T-helper 2 cell treated with Interferon-gamma antibody and Interleukin-4, amounts not matched to agents 100 ng/mL and 5 ng/mL, for 36 hours (primary cell): ENCODE results near the gene KAT6B. TPM values are rescaled to one million over a fixed set of nuclear protein-coding genes. Genes with fewer than 3 reads are reported as not detected.

Experiments used
- intact Hi-C: fragments of 100-400 bp; cut with micrococcal nuclease; formaldehyde crosslinking; loops from one replicate; pipeline ENCODE4 v1.15.1; 2023
- total RNA-seq: library from RNA; stranded (reverse); gene quantifications from 2 replicates; pipeline ENCODE4 v1.2.3, GENCODE V29; 2022

The KAT6B gene
- total RNA-seq, 1 donor from 2014 or later: 29.9 TPM

DNA sequence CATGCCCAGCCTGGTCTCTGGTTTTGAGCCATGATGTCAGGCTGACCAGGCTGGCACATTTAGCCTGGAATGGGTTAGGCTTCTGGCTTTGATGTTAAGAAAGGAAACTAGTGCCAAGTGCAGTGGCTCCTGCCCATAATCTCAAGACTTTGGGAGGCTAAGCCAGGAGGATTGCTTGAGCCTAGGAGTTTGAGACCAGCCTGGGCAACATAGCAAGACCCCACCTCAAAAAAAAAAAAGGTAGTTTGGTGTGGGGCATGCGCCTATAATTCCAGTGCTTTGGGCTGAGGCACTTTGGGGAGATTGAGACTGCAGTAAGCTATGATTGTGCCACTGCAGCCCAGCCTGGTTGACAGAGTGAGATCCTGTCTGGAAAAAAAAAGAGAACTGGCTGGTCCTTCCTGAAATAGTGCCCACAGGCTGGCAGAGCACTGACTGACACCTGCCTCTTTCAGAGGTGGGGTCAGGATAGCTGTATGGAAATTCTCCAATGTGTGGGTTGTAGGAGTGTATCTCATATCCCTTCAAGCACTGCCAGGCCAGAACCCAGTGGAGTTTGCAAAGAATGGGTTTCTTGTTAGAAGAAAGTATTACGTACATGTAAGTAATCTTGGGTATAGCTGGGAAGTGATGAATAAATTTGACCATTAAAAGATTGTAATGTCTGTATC is 61.3 kb downstream of the KAT6B start:
- intact Hi-C loops: no loop called here

DNA sequence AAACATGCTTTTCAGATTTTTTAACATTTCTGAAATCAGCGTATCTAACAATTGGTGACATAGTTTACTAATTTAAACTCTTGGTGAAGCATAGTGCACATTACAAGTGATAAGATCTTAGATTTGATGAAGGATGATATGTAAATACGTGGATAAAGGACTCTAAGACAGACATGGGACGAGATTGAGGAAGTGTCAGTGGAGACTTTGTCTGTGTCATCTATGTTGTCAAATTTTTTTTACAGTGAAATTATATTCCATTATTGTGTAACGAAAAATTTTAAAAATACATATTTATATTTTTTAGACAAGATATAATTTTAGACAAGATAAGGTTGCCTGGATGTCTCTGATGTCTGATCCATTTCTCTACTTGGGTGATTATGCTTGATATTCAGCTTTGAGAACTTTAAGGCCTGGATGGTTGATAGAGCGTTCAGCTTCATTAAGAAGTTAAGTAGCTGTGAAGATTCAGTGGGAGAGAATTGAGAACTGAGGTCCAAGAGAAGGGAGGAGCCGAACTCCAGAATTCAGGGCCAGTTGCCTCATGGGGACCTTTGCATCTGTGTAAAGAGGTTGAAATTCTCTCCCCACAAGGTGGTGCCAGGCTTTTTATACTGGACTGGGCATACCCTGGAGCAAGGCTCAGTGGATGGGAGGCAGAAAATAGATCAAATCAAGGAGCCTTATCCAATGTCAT is 62.7 kb downstream of the KAT6B start:
- intact Hi-C loops: no loop called here

DNA sequence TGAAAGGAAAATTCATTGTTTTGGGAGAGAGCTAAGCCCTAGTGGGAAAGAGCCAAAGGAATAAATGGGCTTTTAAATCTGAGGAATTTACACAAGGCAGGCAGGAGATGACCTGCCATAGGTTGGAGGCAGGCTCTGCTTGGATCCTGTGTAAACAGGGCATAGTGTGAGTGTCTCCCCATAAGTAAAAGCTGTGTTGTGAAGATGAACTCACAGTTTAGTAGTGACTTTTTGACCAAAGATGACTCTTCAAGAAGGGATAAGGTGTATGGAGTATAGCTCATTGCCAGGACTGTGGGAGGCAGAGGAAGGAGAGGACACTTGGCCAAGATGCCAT is 63.2 kb downstream of the KAT6B start:
- intact Hi-C loops: no loop called here

DNA sequence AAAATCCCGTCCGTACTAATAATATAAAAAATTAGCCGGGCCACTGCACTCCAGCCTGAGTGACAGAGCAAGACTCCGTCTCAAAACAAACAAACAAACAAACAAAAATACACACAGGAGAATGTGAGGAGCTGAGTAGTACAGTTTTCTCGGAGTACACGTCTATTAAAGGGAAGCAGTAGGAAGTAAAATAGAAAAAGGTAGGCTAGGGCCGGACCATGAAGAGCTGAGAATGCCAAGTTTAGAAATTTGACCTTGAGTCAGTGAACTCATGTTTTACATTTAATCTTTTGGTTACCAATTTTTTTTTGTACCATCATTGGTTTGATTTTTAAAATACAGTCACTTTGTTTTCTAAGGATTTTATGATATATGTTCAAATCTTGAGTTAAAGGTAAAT is 64.1 kb downstream of the KAT6B start:
- intact Hi-C loops: loop anchor here (10.0 kb wide), 1 partner anchor 344 kb away; the partner anchor contains the start of gene COMTD1

GRCh38 chr10:74891053-74891452 is 64.7 kb downstream of the KAT6B start:
- intact Hi-C loops: loop anchor here (10.0 kb wide), 1 partner anchor 344 kb away; the partner anchor contains the start of gene COMTD1

DNA sequence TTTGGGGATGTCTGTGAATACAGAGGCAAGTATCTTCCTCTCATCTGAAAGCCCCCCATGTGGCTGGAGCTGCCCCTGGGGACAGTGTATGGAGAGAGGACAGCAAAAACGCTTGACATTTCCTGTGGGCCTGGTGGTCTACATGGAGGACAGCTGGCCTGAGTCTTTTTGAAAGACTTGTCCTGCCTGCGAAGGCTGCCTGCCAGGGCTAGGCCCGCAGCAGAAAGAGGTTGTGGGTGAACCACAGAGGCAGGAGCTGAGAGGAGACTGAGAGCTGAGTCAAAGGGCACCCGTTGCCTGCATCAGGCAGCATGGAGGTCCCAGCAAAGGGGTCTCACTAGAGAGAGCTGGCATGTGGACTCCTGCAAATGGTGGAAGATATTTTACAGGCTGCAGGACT is 66.4 kb downstream of the KAT6B start:
- intact Hi-C loops: loop anchor here (10.0 kb wide), 1 partner anchor 342 kb away; the partner anchor contains the start of gene COMTD1

GRCh38 chr10:74893329-74893728 is 66.9 kb downstream of the KAT6B start:
- intact Hi-C loops: loop anchor here (10.0 kb wide), 1 partner anchor 341 kb away; the partner anchor contains the start of gene COMTD1

DNA sequence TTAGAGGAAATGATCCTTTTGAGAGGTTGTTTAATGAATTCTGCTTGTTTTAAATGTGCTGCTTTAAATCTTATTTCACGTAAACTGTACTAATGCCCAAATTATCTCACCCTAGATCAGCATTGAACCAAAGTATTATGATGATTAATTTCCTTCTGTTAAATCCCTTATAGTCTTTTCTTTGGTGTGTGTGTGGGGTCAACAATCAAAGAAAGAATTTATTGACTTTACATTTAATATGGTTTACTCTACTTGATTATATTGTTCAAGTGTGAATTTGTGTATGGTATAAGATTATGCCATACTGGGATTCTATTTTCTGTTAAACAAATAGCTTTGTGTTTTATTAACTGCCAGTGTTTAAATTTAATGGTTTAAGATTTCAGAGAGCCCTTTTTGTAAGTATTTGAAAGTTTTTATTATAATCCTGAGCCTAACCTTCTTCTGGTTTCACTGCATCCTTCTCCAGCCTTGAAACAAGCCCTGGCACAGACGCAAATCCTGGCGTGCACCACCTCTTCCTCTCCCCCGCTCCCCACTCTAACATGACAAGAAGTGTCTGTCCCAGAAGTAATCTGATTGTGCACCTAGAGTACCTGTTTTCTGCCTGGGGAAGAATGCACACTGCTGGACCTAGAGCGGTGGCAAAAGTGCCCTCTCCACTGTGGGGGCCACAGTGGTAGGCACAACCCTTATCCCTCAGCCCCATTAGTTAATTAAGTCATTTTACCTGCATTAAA is 70.6 kb downstream of the KAT6B start:
- intact Hi-C loops: loop anchor here (10.0 kb wide), 1 partner anchor 338 kb away; the partner anchor contains the start of gene COMTD1

GRCh38 chr10:74898201-74898976 is 72.0 kb downstream of the KAT6B start:
- intact Hi-C loops: loop anchor here (1.0 to 10.0 kb wide), 2 partner anchors 72 to 336 kb away; partner anchors contain the start of genes COMTD1 and KAT6B

- intact Hi-C loops: no loop called here
These were observed 73.9 kb downstream of the KAT6B start for GRCh38 chr10:74900297-74900696.

- intact Hi-C loops: no loop called here
These were observed 74.9 kb downstream of the KAT6B start for GRCh38 chr10:74901301-74901700.

DNA sequence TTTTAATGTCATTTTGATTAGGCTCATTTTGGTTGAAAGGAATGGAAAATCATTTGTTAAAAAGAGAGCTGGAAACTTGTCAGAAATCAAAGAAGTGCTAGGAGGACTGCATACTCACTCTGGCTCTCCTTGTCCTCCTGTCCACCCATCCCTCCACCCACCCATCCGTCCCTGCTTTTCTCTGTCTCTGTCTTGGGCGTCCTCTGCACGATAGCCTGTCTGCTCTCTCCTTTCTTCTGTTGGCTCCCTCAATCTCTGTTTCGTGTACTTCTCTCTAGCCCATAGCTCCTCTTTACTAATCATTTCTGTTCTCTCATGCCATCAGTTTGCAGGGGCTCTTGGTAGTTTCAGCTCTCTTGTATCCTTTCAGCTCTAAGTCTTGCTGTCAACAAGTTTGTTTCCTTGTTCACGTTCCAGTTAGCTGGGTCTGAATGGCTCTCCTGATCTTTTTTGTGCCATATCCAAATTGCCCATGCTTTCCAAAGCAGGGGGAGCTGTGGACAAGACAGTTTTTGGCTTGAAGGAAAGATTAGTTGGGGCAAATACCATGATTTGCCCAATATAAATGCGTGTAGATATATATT is 75.6 kb downstream of the KAT6B start:
- intact Hi-C loops: no loop called here

GRCh38 chr10:74903491-74903890 is 77.1 kb downstream of the KAT6B start:
- intact Hi-C loops: no loop called here

GRCh38 chr10:74906611-74907198 is 80.3 kb downstream of the KAT6B start:
- intact Hi-C loops: no loop called here

DNA sequence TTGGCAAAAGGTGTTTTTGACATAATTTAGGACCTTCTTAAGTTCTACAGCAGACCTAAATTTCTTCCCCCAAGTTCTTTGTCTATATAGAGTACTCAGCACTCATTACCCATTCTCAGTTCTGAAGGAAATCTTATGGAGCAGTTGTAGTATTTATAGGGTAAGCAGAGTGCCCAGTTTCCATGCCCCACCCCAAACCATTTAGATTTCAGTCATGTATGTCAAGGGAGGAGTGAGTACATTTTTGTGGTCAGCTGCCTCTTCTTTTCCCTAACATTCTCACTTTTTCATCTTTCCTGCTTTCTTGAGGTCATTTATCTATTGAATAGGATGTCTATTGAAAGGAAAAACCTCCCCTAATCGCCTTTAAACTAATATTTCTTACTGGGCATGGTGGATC is 83.3 kb downstream of the KAT6B start:
- intact Hi-C loops: no loop called here

DNA sequence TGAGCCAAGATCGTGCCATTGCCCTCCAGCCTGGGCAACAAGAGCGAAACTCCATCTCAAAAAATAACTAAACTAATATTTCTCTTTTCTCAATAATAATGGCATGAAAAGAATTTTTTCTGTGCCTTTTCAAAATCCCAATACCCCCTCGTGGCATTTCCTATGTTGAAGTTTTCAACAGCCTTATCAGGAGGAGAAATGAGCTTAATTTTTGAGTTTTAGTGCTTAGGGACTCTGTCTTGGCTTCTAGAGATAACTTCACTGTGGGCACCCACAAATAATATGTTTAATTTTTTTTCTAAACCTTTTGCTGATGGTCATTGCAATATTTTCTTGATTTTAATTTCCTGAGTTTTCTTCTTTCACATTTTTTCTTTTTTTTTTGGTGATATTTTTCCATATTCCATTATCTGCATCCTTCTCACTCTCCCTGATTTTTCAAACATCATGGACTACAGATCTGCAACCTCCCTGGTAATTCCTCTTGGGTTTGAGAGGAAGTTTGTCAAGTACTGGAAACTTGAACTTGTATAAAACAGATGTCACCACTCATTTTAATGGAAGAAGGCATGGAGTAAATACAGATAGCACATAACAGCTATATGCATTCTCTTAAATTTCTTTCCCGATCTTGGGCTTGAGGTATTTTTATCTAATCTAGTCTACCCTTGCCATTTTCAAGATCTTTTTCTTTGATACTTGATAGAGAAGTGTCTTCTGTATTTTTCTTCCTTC is 84.0 kb downstream of the KAT6B start:
- intact Hi-C loops: no loop called here

DNA sequence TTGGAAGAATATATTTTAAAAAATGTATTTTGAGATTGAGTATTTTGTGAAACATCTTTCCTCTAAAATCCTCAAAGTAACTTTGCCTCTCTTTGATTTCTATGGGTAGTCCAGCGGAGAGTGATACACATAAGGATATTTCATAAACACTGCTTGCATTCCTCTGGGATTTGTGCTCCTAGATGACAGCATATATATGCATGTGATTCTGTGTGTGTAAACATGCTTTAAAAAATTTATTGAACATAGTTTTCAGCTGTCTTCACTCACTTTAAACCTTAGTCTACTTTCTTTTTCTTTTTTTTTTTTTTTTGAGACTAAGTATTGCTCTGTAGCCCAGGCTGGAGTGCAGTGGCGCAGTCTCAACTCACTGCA is 84.6 kb downstream of the KAT6B start:
- intact Hi-C loops: no loop called here

GRCh38 chr10:74912182-74912581 is 85.8 kb downstream of the KAT6B start:
- intact Hi-C loops: no loop called here

DNA sequence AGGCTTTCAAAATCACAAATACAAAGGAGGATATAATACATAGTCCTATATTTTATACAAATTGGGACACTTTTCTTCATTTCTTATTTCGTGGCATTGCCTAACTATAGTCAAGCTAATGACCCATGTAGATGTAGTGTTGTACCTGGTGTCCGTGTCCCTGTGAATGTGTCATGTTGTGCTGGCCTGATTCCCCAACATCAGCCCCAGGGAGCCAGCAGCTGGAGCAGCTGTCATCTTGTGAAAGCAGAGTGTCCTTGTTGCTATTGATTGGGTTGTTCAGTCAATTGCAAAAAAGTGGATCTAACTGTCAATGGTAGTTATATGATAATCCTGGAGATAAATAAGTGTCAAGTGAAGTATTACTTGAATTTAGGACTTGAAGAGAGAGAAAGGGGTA is 86.3 kb downstream of the KAT6B start:
- intact Hi-C loops: no loop called here
